AG10803 (cell line): ENCODE results near the gene ZNF770.
"Not testable (repeated sequence)": the region's sequence is repeated elsewhere in the genome, so short reads cannot be mapped to it uniquely, and the experiment has no call there.

Experiments used
- DNase-seq: peaks from one replicate; pipeline ENCODE4 v3.0.0; 2010; ENCODE audit warnings: low read depth
- H3K4me3 ChIP-seq: 2 replicates; pipeline ENCODE4 v1.5.1; 2011; ENCODE audit warnings: mild to moderate bottlenecking, low read length, control low read depth
- TF ChIP-seq, protein P1 (sequence below): conservative IDR thresholded peaks from 2 replicates; pipeline ENCODE4 v1.5.1; 2011; ENCODE audit warnings: mild to moderate bottlenecking, low read length, control low read depth, inconsistent platforms

ZNF770 gene

DNA sequence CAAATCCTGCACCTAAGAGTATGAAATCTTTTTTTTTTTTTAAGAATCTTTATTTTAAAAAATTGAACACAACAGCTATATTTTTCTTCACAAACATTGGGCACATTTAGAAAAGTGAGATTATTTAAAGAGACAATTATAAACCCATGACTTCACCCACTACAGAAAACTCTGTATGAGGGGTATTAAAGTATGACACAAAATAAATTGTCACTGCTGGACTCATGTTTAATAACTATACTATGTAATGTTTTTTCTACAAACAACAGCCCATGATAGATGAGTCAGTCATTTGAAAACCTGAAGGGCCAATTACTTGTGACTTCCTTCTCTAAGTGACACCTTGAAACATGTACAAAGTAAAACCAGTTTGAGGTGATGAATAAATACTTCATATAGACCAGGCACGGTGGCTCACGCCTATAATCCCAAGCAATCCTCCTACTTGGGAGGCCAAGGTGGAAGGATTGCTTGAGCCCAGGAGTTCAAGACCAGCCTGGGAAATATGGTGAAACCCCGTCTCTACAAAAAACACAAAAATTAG is 54.6 kb downstream of the ZNF770 start:
- DNase-seq: no peak
- H3K4me3 ChIP-seq: no peak overlapping the region
- TF ChIP-seq, protein P1, sequence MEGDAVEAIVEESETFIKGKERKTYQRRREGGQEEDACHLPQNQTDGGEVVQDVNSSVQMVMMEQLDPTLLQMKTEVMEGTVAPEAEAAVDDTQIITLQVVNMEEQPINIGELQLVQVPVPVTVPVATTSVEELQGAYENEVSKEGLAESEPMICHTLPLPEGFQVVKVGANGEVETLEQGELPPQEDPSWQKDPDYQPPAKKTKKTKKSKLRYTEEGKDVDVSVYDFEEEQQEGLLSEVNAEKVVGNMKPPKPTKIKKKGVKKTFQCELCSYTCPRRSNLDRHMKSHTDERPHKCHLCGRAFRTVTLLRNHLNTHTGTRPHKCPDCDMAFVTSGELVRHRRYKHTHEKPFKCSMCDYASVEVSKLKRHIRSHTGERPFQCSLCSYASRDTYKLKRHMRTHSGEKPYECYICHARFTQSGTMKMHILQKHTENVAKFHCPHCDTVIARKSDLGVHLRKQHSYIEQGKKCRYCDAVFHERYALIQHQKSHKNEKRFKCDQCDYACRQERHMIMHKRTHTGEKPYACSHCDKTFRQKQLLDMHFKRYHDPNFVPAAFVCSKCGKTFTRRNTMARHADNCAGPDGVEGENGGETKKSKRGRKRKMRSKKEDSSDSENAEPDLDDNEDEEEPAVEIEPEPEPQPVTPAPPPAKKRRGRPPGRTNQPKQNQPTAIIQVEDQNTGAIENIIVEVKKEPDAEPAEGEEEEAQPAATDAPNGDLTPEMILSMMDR: no peak

DNA sequence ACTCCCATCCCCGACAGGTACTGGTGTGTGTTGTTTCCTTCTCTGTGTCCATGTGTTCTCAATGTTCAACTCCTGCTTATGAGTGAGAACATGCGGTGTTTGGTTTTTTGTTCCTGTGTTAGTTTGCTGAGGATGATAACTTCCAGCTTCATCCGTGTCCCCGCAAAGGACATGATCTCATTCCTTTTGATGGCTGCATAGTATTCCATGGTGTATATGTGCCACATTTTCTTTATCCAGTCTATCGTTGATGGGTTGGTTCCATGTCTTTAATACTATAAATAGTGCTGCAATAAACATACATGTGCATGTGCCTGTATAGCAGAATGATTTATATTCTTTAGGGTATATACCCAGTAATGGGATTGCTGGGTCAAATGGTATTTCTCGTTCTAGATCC is 59.7 kb downstream of the ZNF770 start:
- not testable (repeated sequence) for H3K4me3 ChIP-seq, DNase-seq
